PFSK-1 (cell line): ENCODE data around the gene EDRF1.

Source experiments
- FOXP2 ChIP-seq: optimal IDR thresholded peaks from 2 replicates; pipeline ENCODE3; 2011; ENCODE audit warnings: borderline replicate concordance, control low read depth, inconsistent platforms; ENCODE audit not compliant: insufficient read depth; ENCODE audit errors: extremely low read length, extremely low read depth
- POLR2AphosphoS5 ChIP-seq: IDR thresholded peaks from 2 replicates; pipeline ENCODE4 v1.6.1; 2012; ENCODE audit warnings: low read depth, mild to moderate bottlenecking, control low read depth, low read length, moderate library complexity
- REST ChIP-seq, 2 experiments: IDR thresholded peaks; 2 replicates each; pipeline versions ENCODE4 v1.6.1 to v1.8.0; 2011 to 2012; ENCODE audit warnings: low read depth in 2 of 2, low read length in 2 of 2, control low read depth in 1 of 2, inconsistent platforms in 1 of 2, mild to moderate bottlenecking in 1 of 2, moderate library complexity in 1 of 2; ENCODE audit not compliant: insufficient read depth in 1 of 2
- SIN3A ChIP-seq: IDR thresholded peaks from 2 replicates; pipeline ENCODE4 v1.6.1; 2012; ENCODE audit warnings: mild to moderate bottlenecking, low read length, moderate library complexity, borderline replicate concordance; ENCODE audit not compliant: insufficient read depth
- TAF1 ChIP-seq: IDR thresholded peaks from 2 replicates; pipeline ENCODE4 v1.6.1; 2012; ENCODE audit warnings: low read length, control low read depth, borderline replicate concordance; ENCODE audit not compliant: insufficient read depth

EDRF1 gene

GRCh38 chr10:125683821-125684220 lies 35.7 kb upstream of the EDRF1 start:
- TF ChIP-seq TAF1, result no peak
- no peak for TF ChIP-seq REST (IDR thresholded peaks at IDR 0.05; ENCODE audit: insufficient read depth in 1 of 2, low read depth in 2 of 2, low read length in 2 of 2)
- no peak for TF ChIP-seq SIN3A

- no peak for TF ChIP-seq REST (IDR thresholded peaks at IDR 0.05; ENCODE audit: insufficient read depth in 1 of 2, low read depth in 2 of 2, low read length in 2 of 2)
- TF ChIP-seq POLR2AphosphoS5, result no peak
- no peak for TF ChIP-seq TAF1
- no peak for TF ChIP-seq FOXP2
- no peak for TF ChIP-seq SIN3A
These were observed 34.9 kb upstream of the EDRF1 start for GRCh38 chr10:125684581-125684980.

GRCh38 chr10:125687507-125688185 lies 31.9 kb upstream of the EDRF1 start:
- TF ChIP-seq POLR2AphosphoS5 (no peak), TAF1 (no peak), REST (IDR thresholded peaks at IDR 0.05; ENCODE audit: insufficient read depth in 1 of 2, low read depth in 2 of 2, low read length in 2 of 2) (no peak), FOXP2 (no peak), SIN3A (no peak)

- TF ChIP-seq REST (IDR thresholded peaks at IDR 0.05; ENCODE audit: insufficient read depth in 1 of 2, low read depth in 2 of 2, low read length in 2 of 2), result no peak
- TF ChIP-seq SIN3A, result no peak
- TF ChIP-seq FOXP2, result no peak
- no peak for TF ChIP-seq POLR2AphosphoS5
- TF ChIP-seq TAF1, result no peak
These were observed 29.4 kb upstream of the EDRF1 start for GRCh38 chr10:125689955-125690569.
